Vagina (tissue), 2 donors: Measurements from ENCODE around the gene CYP3A5. TPM values are rescaled to one million over a fixed set of nuclear protein-coding genes. Genes with fewer than 3 reads are reported as not detected.

Experiments
- DNase-seq, 2 donors: peaks; one replicate each; pipeline ENCODE4 v3.0.0-alpha.2; 2017; ENCODE audit errors: extremely low spot score in 2 of 2
- H3K27ac ChIP-seq: fragments of 200-600 bp; sonication (generic); one replicate; pipeline ENCODE4 v1.5.1; 2019
- H3K27me3 ChIP-seq: fragments of 200-600 bp; sonication (generic); one replicate; pipeline ENCODE4 v1.5.1; 2019
- H3K36me3 ChIP-seq, 2 donors: fragments of 200-600 bp; sonication (generic); one replicate each; pipeline ENCODE4 v1.5.1; 2017 to 2019
- H3K4me1 ChIP-seq: fragments of 200-600 bp; sonication (generic); one replicate; pipeline ENCODE4 v1.5.1; 2019
- H3K4me3 ChIP-seq, 2 donors: fragments of 200-600 bp; sonication (generic); 1 replicate in 1 of 2; 2 replicates in 1 of 2; pipeline ENCODE4 v1.5.1; 2016 to 2019
- H3K9me3 ChIP-seq: fragments of 200-600 bp; sonication (generic); one replicate; pipeline ENCODE4 v1.5.1; 2019
- POLR2A ChIP-seq, 2 donors: fragments of 450-650 bp; IDR thresholded peaks; one replicate each; pipeline ENCODE4 v1.6.1; 2017; ENCODE audit warnings: antibody characterized with exemption in 2 of 2, mild to moderate bottlenecking in 2 of 2, moderate library complexity in 2 of 2
- POLR2AphosphoS5 ChIP-seq, 2 donors: sonication (generic); formaldehyde crosslinking; IDR thresholded peaks; one replicate each; pipeline ENCODE4 v1.9.0; 2017; ENCODE audit warnings: antibody characterized with exemption in 2 of 2, mild to moderate bottlenecking in 2 of 2, low read depth in 1 of 2; ENCODE audit not compliant: insufficient read depth in 1 of 2
- intact Hi-C: fragments of 100-400 bp; cut with DNase I; formaldehyde crosslinking; loops from one replicate; pipeline ENCODE4 v1.15.1; 2023
- total RNA-seq: library from RNA; depleted of rRNA; stranded (reverse); fragments of >200 nt; gene quantifications from one replicate; pipeline ENCODE4 v1.2.3, GENCODE V29; 2016
- TF ChIP-seq, protein P1 (sequence below), 3 experiments: fragments of 450-650 bp in 2 of 3; fragments of 200-600 bp in 1 of 3; sonication (generic) in 1 of 3; IDR thresholded peaks; one replicate each; pipeline ENCODE4 v1.5.1; 2017 to 2019; ENCODE audit warnings: antibody characterized with exemption in 3 of 3, mild to moderate bottlenecking in 2 of 3, moderate library complexity in 2 of 3

CYP3A5 gene
- total RNA-seq, 1 donor from 2014 or later: 80.3 TPM

DNA sequence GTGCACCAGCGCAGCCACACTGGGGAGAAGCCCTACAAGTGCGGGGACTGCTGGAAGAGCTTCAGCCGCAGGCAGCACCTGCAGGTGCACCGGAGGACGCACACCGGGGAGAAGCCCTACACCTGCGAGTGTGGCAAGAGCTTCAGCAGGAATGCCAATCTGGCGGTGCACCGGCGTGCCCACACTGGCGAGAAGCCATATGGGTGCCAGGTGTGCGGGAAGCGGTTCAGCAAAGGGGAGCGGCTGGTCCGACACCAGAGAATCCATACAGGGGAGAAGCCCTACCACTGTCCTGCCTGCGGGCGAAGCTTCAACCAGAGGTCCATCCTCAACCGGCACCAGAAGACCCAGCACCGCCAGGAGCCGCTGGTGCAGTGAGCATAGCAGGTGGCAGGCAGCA is 50.2 kb downstream of the CYP3A5 start:
- H3K27ac ChIP-seq: no peak overlapping the region
- no peaks in the 10 kb centered on the region for H3K27me3 ChIP-seq
- no peaks in the 10 kb centered on the region for H3K9me3 ChIP-seq
- peaks cover 0 to 52% of the 10 kb centered on the region in 2 donors for H3K36me3 ChIP-seq
- TF ChIP-seq POLR2A (IDR thresholded peaks at IDR 0.05) (no peak), POLR2AphosphoS5 (IDR thresholded peaks at IDR 0.05; ENCODE audit: insufficient read depth in 1 of 2, low read depth in 1 of 2) (no peak)
- TF ChIP-seq, protein P1, sequence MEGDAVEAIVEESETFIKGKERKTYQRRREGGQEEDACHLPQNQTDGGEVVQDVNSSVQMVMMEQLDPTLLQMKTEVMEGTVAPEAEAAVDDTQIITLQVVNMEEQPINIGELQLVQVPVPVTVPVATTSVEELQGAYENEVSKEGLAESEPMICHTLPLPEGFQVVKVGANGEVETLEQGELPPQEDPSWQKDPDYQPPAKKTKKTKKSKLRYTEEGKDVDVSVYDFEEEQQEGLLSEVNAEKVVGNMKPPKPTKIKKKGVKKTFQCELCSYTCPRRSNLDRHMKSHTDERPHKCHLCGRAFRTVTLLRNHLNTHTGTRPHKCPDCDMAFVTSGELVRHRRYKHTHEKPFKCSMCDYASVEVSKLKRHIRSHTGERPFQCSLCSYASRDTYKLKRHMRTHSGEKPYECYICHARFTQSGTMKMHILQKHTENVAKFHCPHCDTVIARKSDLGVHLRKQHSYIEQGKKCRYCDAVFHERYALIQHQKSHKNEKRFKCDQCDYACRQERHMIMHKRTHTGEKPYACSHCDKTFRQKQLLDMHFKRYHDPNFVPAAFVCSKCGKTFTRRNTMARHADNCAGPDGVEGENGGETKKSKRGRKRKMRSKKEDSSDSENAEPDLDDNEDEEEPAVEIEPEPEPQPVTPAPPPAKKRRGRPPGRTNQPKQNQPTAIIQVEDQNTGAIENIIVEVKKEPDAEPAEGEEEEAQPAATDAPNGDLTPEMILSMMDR (IDR thresholded peaks at IDR 0.05): no peak
- H3K4me1 ChIP-seq: no peaks in the 10 kb centered on the region
- intact Hi-C loops: no loop called here
- H3K4me3 ChIP-seq: no peak overlapping the region
- no peak for DNase-seq

DNA sequence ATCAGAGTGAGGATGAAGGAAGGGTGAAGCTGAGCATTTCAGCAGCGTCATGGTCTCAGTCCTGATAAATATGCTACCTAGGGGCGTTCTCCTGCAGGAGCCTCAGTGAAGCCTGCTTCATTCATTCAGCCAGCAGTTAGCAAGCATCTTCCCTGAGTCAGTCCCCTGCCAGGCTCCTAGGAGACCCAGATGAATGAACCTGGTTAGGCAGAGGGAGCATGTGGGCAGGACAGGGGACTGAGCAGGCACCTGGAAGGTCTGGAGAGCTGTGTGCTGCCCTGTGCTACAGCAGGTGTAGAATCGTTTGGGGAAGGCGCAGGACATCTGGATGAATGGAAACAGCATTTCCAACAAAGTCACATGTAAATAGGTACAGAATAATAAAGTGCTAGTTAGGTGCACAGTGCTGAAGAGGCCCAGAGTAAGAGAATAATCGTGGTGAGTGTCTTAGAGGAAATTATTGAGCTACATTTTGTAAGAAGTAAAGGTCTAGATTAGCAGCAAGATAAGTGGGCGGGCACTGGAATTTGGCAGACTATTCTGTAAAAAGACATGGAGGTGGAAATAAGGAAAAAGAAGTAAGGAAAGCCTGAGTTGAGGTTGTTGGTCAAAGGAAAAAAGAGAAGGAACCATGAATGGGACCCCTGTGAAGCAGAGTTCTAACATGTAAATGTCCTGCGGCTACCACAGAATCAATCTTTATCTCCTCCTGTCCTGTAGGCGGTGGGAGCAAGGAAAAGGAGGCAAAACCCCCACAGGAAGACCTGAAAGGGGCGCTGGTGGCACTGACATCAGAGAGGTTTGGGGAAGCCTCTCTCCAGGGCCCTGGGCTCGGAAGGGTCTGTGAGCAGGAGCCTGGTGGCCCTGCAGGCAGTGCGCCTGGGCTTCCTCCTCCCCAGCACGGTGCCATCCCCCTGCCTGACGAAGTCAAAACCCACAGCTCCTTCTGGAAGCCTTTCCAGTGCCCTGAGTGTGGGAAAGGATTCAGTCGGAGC is 51.0 kb downstream of the CYP3A5 start:
- Histone ChIP-seq H3K9me3 (no peaks in the 10 kb centered on the region), H3K27ac (no peak overlapping the region), H3K27me3 (no peaks in the 10 kb centered on the region), H3K36me3 (peaks cover 0 to 61% of the 10 kb centered on the region in 2 donors), H3K4me1 (no peaks in the 10 kb centered on the region), H3K4me3 (no peak overlapping the region)
- intact Hi-C loops: no loop called here
- no peak for DNase-seq
- TF ChIP-seq POLR2A (IDR thresholded peaks at IDR 0.05) (no peak), POLR2AphosphoS5 (IDR thresholded peaks at IDR 0.05; ENCODE audit: insufficient read depth in 1 of 2, low read depth in 1 of 2) (no peak)
- TF ChIP-seq, protein P1 (IDR thresholded peaks at IDR 0.05): no peak

DNA sequence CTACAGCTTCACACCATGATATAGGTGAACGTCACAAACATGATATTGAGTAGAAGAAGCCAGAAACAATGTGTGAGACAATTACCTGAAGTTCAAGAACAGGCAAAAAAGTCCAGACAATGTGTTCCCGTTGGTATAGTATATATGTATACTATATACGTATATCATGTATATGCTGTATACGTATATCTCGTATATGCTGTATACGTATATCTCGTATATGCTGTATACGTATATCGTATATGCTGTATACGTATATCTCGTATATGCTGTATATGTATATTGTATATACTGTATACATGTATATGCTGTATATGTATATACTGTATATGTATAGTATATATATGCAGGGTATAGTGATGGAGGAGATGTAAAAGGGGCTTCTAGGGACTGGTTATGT is 52.3 kb downstream of the CYP3A5 start:
- H3K9me3 ChIP-seq: no peaks in the 10 kb centered on the region
- no peak overlapping the region for H3K27ac ChIP-seq
- intact Hi-C loops: no loop called here
- H3K4me1 ChIP-seq: peaks cover 7% of the 10 kb centered on the region
- H3K4me3 ChIP-seq: no peak overlapping the region
- no peaks in the 10 kb centered on the region for H3K27me3 ChIP-seq
- TF ChIP-seq POLR2AphosphoS5 (IDR thresholded peaks at IDR 0.05; ENCODE audit: insufficient read depth in 1 of 2, low read depth in 1 of 2): no peak
- TF ChIP-seq, protein P1 (IDR thresholded peaks at IDR 0.05): no peak
- TF ChIP-seq POLR2A (IDR thresholded peaks at IDR 0.05): no peak
- DNase-seq: no peak
- H3K36me3 ChIP-seq: peaks cover 0 to 73% of the 10 kb centered on the region in 2 donors

DNA sequence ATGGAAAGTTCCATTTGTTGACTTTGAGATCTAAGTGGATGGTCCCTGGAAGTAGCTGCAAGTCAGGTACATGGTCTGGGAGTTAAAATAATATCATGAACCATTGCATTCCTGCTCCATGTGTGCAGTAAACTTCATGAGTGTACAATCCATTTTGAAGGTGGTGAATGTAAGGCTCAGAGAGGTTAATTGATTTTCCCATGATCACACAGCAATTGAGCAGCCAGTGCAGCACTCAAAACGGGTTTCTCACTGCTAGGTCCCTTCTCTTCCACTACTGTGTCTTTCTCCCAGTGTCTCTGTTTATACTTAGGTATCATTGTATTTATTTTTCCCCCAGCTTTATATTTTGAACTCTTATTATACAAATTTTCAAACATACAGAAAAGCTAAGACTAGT is 53.1 kb downstream of the CYP3A5 start:
- H3K4me3 ChIP-seq: no peak overlapping the region
- no peaks in the 10 kb centered on the region for H3K27me3 ChIP-seq
- TF ChIP-seq, protein P1 (IDR thresholded peaks at IDR 0.05): no peak
- no peak for TF ChIP-seq POLR2AphosphoS5 (IDR thresholded peaks at IDR 0.05; ENCODE audit: insufficient read depth in 1 of 2, low read depth in 1 of 2)
- no peak for TF ChIP-seq POLR2A (IDR thresholded peaks at IDR 0.05)
- H3K9me3 ChIP-seq: no peaks in the 10 kb centered on the region
- intact Hi-C loops: no loop called here
- no peak for DNase-seq
- H3K27ac ChIP-seq: no peak overlapping the region
- H3K4me1 ChIP-seq: peaks cover 7% of the 10 kb centered on the region
- H3K36me3 ChIP-seq: peaks cover 0 to 82% of the 10 kb centered on the region in 2 donors

DNA sequence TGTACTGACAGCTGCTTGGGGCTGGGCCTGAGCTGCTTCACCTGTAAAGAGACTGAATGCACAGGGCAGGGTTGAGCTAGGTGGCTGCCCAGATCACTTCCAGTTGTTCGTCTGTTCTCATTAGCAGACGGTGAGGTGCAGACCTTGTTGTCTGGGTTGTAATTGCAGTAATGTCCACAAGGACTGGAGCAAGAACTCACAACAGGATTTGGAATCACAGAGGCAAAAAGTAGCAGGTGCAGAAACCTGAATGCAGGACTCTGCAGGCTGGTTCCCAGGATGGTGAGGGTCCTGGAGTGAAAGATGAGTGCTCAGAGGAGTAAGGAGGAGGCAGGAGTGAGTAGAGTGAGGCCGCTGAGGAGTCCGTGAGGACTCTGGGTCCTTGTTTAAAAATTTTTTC is 53.8 kb downstream of the CYP3A5 start:
- H3K27me3 ChIP-seq: no peaks in the 10 kb centered on the region
- H3K27ac ChIP-seq: no peak overlapping the region
- peaks cover 7% of the 10 kb centered on the region for H3K4me1 ChIP-seq
- H3K4me3 ChIP-seq: no peak overlapping the region
- TF ChIP-seq POLR2AphosphoS5 (IDR thresholded peaks at IDR 0.05; ENCODE audit: insufficient read depth in 1 of 2, low read depth in 1 of 2): no peak
- no peak for TF ChIP-seq POLR2A (IDR thresholded peaks at IDR 0.05)
- TF ChIP-seq, protein P1 (IDR thresholded peaks at IDR 0.05): no peak
- no peak for DNase-seq
- intact Hi-C loops: no loop called here
- no peaks in the 10 kb centered on the region for H3K9me3 ChIP-seq
- peaks cover 0 to 89% of the 10 kb centered on the region in 2 donors for H3K36me3 ChIP-seq
